ENCODE measurements around the gene RICTOR. TPM values are rescaled to one million over a fixed set of nuclear protein-coding genes. Genes with fewer than 3 reads are reported as not detected.

Gene RICTOR
- total RNA-seq, 1 donor from 2014 or later = 35.3 TPM

DNA sequence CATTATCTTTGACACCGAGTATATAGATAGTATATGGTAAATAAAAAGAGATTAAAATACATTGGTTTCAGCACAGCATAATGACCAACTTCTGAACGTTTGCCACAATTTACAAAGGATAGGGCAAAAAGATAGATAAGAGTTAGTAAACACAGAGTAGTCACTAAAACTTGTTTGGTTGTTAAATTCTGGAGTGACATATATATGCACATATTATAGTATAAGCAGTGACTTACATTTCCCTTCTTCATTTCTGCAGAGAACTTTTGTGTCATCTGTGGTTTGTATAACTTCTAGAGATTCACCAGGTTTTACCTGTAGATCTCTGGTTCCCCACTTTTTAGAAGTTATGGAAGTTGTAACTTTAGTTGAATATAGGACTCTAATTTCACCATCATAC is 44.4 kb upstream of the RICTOR start:
- Mint-ChIP-seq H3K36me3 (ENCODE audit: low read depth, unreplicated experiment) (no peaks in the 10 kb centered on the region), H3K9me3 (ENCODE audit: unreplicated experiment) (no peaks in the 10 kb centered on the region), H3K4me1 (ENCODE audit: unreplicated experiment) (peaks cover 6% of the 10 kb centered on the region), H3K27me3 (ENCODE audit: unreplicated experiment) (no peaks in the 10 kb centered on the region), H3K4me3 (ENCODE audit: unreplicated experiment) (no peak overlapping the region), H3K27ac (ENCODE audit: unreplicated experiment) (no peak overlapping the region)
- no peak for DNase-seq (ENCODE audit: low spot score)
- TF ChIP-seq CTCF (IDR thresholded peaks at IDR 0.05; ENCODE audit: unreplicated experiment) = no peak

DNA sequence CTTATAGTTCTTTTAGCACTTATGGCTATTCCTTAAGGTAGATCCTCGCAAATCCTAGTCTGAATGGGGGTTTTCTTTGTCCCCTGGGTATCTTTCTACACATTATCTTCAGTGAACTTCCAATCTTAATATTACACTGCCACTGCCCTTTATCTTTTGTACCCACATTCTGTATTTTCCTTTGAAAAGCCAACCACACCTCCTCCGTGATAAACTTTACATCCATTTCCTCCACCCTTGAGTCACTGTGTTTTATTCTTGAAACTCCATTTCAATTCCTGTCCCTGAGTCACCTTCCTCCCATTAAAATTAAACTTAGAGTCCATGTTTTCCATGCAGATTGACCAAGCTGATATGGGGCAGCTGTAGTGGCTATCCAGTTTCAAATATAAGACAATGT is 43.2 kb upstream of the RICTOR start:
- Mint-ChIP-seq H3K36me3 (ENCODE audit: low read depth, unreplicated experiment) (no peaks in the 10 kb centered on the region), H3K4me3 (ENCODE audit: unreplicated experiment) (no peak overlapping the region), H3K9me3 (ENCODE audit: unreplicated experiment) (no peaks in the 10 kb centered on the region), H3K27me3 (ENCODE audit: unreplicated experiment) (no peaks in the 10 kb centered on the region), H3K27ac (ENCODE audit: unreplicated experiment) (no peak overlapping the region), H3K4me1 (ENCODE audit: unreplicated experiment) (peaks cover 6% of the 10 kb centered on the region)
- DNase-seq (ENCODE audit: low spot score) = no peak
- TF ChIP-seq CTCF (IDR thresholded peaks at IDR 0.05; ENCODE audit: unreplicated experiment) = no peak

DNA sequence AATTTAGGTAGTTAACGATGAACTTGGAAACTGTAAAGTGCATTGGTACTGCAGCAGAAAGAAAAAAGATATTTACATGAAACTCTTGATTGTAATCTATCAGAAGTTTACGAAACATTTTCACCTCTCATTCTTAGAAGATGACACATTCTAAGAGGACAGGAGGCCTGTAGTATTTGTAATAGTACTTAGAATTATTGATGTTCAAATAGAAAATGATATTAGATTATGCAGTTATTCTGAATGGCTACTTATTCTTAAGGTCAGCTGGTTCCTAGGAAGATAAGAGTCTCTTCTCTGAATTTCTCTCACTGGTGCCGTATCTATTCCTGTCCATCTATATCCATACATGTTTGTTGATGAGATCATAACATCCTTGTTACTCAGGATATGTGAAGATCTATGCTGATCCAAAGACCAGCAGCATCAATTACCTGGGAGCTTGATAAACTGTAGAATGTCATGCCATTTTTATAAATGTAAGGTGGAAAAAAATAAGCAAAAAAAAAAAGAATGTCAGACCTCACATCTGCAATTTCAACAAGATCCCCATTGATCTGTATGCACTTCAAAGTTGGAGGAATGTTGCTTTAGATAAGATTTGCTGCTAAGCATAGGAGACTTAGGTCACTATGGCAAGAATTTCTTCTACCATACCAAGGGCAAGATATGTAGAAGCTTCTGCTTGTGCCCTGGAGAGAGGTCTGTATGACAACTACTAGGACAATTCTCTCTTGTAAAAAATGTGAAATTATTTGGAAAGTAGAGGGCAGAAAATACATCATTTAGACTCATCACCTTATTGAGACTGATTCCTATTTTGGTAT is 42.4 kb upstream of the RICTOR start:
- DNase-seq (ENCODE audit: low spot score) = no peak
- Mint-ChIP-seq H3K4me3 (ENCODE audit: unreplicated experiment) (no peak overlapping the region), H3K27me3 (ENCODE audit: unreplicated experiment) (no peaks in the 10 kb centered on the region), H3K4me1 (ENCODE audit: unreplicated experiment) (peaks cover 6% of the 10 kb centered on the region), H3K27ac (ENCODE audit: unreplicated experiment) (no peak overlapping the region), H3K9me3 (ENCODE audit: unreplicated experiment) (no peaks in the 10 kb centered on the region), H3K36me3 (ENCODE audit: low read depth, unreplicated experiment) (no peaks in the 10 kb centered on the region)
- TF ChIP-seq CTCF (IDR thresholded peaks at IDR 0.05; ENCODE audit: unreplicated experiment) = no peak

DNA sequence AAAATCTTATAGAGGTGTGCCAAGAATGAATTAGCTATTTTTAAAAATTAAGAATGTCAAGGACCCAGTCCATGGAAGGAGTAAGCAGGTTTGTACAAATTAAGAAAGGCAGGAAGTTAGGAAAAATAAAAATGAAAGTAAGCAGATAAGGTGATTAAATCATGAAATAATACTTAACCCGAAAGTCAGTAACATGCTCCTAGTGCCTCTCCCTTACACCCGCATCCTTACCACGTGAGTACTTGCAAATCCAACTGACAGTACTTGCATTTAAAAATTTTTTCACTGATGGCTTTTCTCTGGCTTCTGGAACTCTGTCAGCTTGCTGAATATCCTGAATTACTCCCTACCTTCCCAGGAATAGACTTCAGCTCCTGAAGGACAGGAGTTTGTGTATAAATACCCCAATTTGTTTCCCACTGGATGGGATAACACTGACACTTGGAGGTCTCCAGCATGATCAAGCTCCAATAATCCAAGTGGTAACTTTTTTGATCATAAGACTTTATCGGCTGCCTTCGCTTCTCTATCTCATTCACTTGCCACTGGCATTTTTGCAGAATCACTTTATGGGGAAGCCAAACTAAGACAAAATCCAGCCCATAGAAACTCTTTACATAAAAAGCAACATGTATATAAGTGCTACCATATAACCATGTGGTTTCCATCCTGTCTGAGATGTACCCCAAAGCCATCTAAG is 41.6 kb upstream of the RICTOR start:
- Mint-ChIP-seq H3K9me3 (ENCODE audit: unreplicated experiment) (no peaks in the 10 kb centered on the region), H3K4me3 (ENCODE audit: unreplicated experiment) (no peak overlapping the region), H3K36me3 (ENCODE audit: low read depth, unreplicated experiment) (no peaks in the 10 kb centered on the region), H3K4me1 (ENCODE audit: unreplicated experiment) (peaks cover 6% of the 10 kb centered on the region), H3K27me3 (ENCODE audit: unreplicated experiment) (no peaks in the 10 kb centered on the region), H3K27ac (ENCODE audit: unreplicated experiment) (no peak overlapping the region)
- no peak for TF ChIP-seq CTCF (IDR thresholded peaks at IDR 0.05; ENCODE audit: unreplicated experiment)
- DNase-seq (ENCODE audit: low spot score) = no peak

- Mint-ChIP-seq H3K9me3 (ENCODE audit: unreplicated experiment) (no peaks in the 10 kb centered on the region), H3K27ac (ENCODE audit: unreplicated experiment) (no peak overlapping the region), H3K4me3 (ENCODE audit: unreplicated experiment) (no peak overlapping the region), H3K4me1 (ENCODE audit: unreplicated experiment) (peaks cover 6% of the 10 kb centered on the region), H3K36me3 (ENCODE audit: low read depth, unreplicated experiment) (no peaks in the 10 kb centered on the region), H3K27me3 (ENCODE audit: unreplicated experiment) (no peaks in the 10 kb centered on the region)
- no peak for TF ChIP-seq CTCF (IDR thresholded peaks at IDR 0.05; ENCODE audit: unreplicated experiment)
- DNase-seq (ENCODE audit: low spot score) = no peak
These were observed 40.0 kb upstream of the RICTOR start for GRCh38 chr5:39114155-39114554.

All from endothelial cell (in vitro differentiated cells).